ENCODE data around the gene BLOC1S5. TPM values are rescaled to one million over a fixed set of nuclear protein-coding genes. Genes with fewer than 3 reads are reported as not detected.
A peak's percentile ranks its signal among the peaks of the same experiment; 100 is the strongest.

BLOC1S5 gene
- total and polyA plus RNA-seq, 11 donors = 4.3 to 15.2 (median 8.8) TPM

GRCh38 chr6:8075185-8075584 is 11.0 kb upstream of the BLOC1S5 start:
- DNase-seq (no peak), ATAC-seq (no peak)
- Histone ChIP-seq H3K27me3 (no peaks in the 10 kb centered on the region), H3K4me1 (peaks cover 0 to 13% (median 0%) of the 10 kb centered on the region in 12 donors), H3K27ac (no peak overlapping the region), H3K4me3 (no peak overlapping the region), H3K36me3 (no peaks in the 10 kb centered on the region), H3K9me3 (no peaks in the 10 kb centered on the region)
- TF ChIP-seq CTCF (IDR thresholded peaks at IDR 0.05) (no peak), POLR2A (IDR thresholded peaks at IDR 0.05) (no peak)
- 90 to 93% (median 91%) methylated on average over 4 of the region's 4 CpGs for WGBS, 4 donors
- intact Hi-C loops (cut with DNase I) = no loop called here

- no peak overlapping the region for H3K4me3 ChIP-seq
- TF ChIP-seq POLR2A (IDR thresholded peaks at IDR 0.05) = no peak
- TF ChIP-seq CTCF (IDR thresholded peaks at IDR 0.05) = no peak
- H3K27me3 ChIP-seq = no peaks in the 10 kb centered on the region
- peaks cover 0 to 13% (median 0%) of the 10 kb centered on the region in 12 donors for H3K4me1 ChIP-seq
- H3K36me3 ChIP-seq = no peaks in the 10 kb centered on the region
- WGBS, 4 donors = 31 to 57% (median 39%) methylated on average over 4 of the region's 4 CpGs
- intact Hi-C loops (cut with DNase I) = no loop called here
- DNase-seq (no peak), ATAC-seq (peak; percentile 65 to 83 (median 70))
- no peaks in the 10 kb centered on the region for H3K9me3 ChIP-seq
- H3K27ac ChIP-seq = peak overlapping the region in 2 of 12 donors; percentile 4 to 12
These were observed 10.0 kb upstream of the BLOC1S5 start for GRCh38 chr6:8074213-8074612.

GRCh38 chr6:8073758-8074157 is 9.6 kb upstream of the BLOC1S5 start:
- Histone ChIP-seq H3K36me3 (no peaks in the 10 kb centered on the region), H3K4me1 (peaks cover 0 to 13% (median 0%) of the 10 kb centered on the region in 12 donors), H3K4me3 (no peak overlapping the region), H3K27ac (peak overlapping the region in 1 of 12 donors; percentile 4), H3K27me3 (no peaks in the 10 kb centered on the region), H3K9me3 (no peaks in the 10 kb centered on the region)
- no peak for TF ChIP-seq CTCF (IDR thresholded peaks at IDR 0.05)
- no peak for TF ChIP-seq POLR2A (IDR thresholded peaks at IDR 0.05)
- ATAC-seq (no peak), DNase-seq (no peak)
- intact Hi-C loops (cut with DNase I) = no loop called here
- 41 to 84% (median 78%) methylated on average over 3 of the region's 3 CpGs for WGBS, 4 donors

- ATAC-seq (no peak), DNase-seq (no peak)
- TF ChIP-seq POLR2A (IDR thresholded peaks at IDR 0.05) (no peak), CTCF (IDR thresholded peaks at IDR 0.05) (no peak)
- Histone ChIP-seq H3K9me3 (no peaks in the 10 kb centered on the region), H3K27me3 (no peaks in the 10 kb centered on the region), H3K36me3 (no peaks in the 10 kb centered on the region), H3K27ac (no peak overlapping the region), H3K4me1 (peaks cover 0 to 13% (median 0%) of the 10 kb centered on the region in 12 donors), H3K4me3 (no peak overlapping the region)
- 87 to 94% (median 91%) methylated on average over 8 of the region's 8 CpGs for WGBS, 4 donors
- intact Hi-C loops (cut with DNase I) = no loop called here
These were observed 6.5 kb upstream of the BLOC1S5 start for GRCh38 chr6:8070718-8071117.

All from heart left ventricle (tissue), 16 donors.